Measurements from ENCODE around the gene RNASEH1. TPM values are rescaled to one million over a fixed set of nuclear protein-coding genes. Genes with fewer than 3 reads are reported as not detected.
A peak's percentile ranks its signal among the peaks of the same experiment; 100 is the strongest.

RNASEH1 gene
- total and polyA plus RNA-seq, 2 of the 13 experiments (the other 11 are each of a cell fraction or from before 2014, with no cell fraction given) = 14.5 to 57.4 TPM

- TF ChIP-seq ZNF18 (CRISPR knock-in tag; IDR thresholded peaks at IDR 0.05; ENCODE audit: insufficient replicate concordance) (peak; percentile 86), ZFY (CRISPR knock-in tag; IDR thresholded peaks at IDR 0.05) (peak; percentile 70), HNRNPH1 (optimal IDR thresholded peaks at IDR 0.05; ENCODE audit: low read depth, low read length) (no peak), TFAP4 (IDR thresholded peaks at IDR 0.05; ENCODE audit: borderline replicate concordance, low read depth) (peak; percentile 38; the same call in 1 of the 2 replicates), ZFYVE20 (CRISPR knock-in tag; IDR thresholded peaks at IDR 0.05; ENCODE audit: borderline replicate concordance, low read depth) (no peak), CBFB (CRISPR knock-in tag; IDR thresholded peaks at IDR 0.05) (no peak), ATF2 (CRISPR knock-in tag; IDR thresholded peaks at IDR 0.05) (peak; percentile 58), POGK (CRISPR knock-in tag; conservative IDR thresholded peaks at IDR 0.05) (peak; percentile 47; the same call in 1 of the 2 replicates), STAT6 (CRISPR knock-in tag; IDR thresholded peaks at IDR 0.05; ENCODE audit: borderline replicate concordance) (0 out of 2 replicates have a peak, but pooled peaks have one; percentile 75), ARID2 (CRISPR knock-in tag; IDR thresholded peaks at IDR 0.05; ENCODE audit: borderline replicate concordance) (0 out of 2 replicates have a peak, but pooled peaks have one; percentile 28), TOE1 (CRISPR knock-in tag; IDR thresholded peaks at IDR 0.05) (no peak), ZBTB10 (CRISPR knock-in tag; IDR thresholded peaks at IDR 0.05; ENCODE audit: borderline replicate concordance) (no peak), ZNF800 (CRISPR knock-in tag; IDR thresholded peaks at IDR 0.05) (peak; percentile 88; the same call in 1 of the 2 replicates)
These were observed 27.4 kb upstream of the RNASEH1 start (continued) for GRCh38 chr2:3585261-3586109.

All from HepG2 (cell line).